ENCODE measurements around the gene SORCS2. TPM values are rescaled to one million over a fixed set of nuclear protein-coding genes. Genes with fewer than 3 reads are reported as not detected.

SORCS2 gene
- total RNA-seq, 1 donor from 2014 or later = 5.2 TPM

GRCh38 chr4:7624396-7624980 lies 432.1 kb downstream of the SORCS2 start:
- no peak overlapping the region for H3K27ac ChIP-seq
- no peak overlapping the region for H2AFZ ChIP-seq (replicated peaks)
- no peaks in the 10 kb centered on the region for H3K27me3 ChIP-seq
- no peak overlapping the region for H3K4me2 ChIP-seq
- H3K9me3 ChIP-seq (ENCODE audit: low read depth) = no peaks in the 10 kb centered on the region
- peaks cover 11% of the 10 kb centered on the region for H3K4me1 Mint-ChIP-seq
- no peaks in the 10 kb centered on the region for H3F3A ChIP-seq (ENCODE audit: low read depth)
- H3K9ac ChIP-seq = no peak overlapping the region
- TF ChIP-seq EZH2 (IDR thresholded peaks at IDR 0.05) = no peak
- H3K79me2 ChIP-seq (ENCODE audit: low read depth) = no peaks in the 10 kb centered on the region
- peaks cover 13% of the 10 kb centered on the region for H3K27me3 Mint-ChIP-seq (ENCODE audit: insufficient read depth, low read depth)
- no peaks in the 10 kb centered on the region for H4K20me1 ChIP-seq (ENCODE audit: low read depth)
- H3K4me1 ChIP-seq = no peaks in the 10 kb centered on the region
- no peak overlapping the region for H3K27ac Mint-ChIP-seq
- no peaks in the 10 kb centered on the region for H3K36me3 ChIP-seq
- H3K4me3 ChIP-seq = no peak overlapping the region
- no peak for DNase-seq (ENCODE audit: low spot score)
- H3K9me3 Mint-ChIP-seq = peaks cover under 1% of the 10 kb centered on the region
- H3K4me3 Mint-ChIP-seq = no peak overlapping the region
- H3K36me3 Mint-ChIP-seq = no peaks in the 10 kb centered on the region

- TF ChIP-seq EZH2 (IDR thresholded peaks at IDR 0.05) = no peak
- TF ChIP-seq EZH2phosphoT487 (IDR thresholded peaks at IDR 0.05) = no peak
- no peak for TF ChIP-seq CTCF (IDR thresholded peaks at IDR 0.05)
- no peaks in the 10 kb centered on the region for H3K4me1 ChIP-seq
- no peak overlapping the region for H3K27ac ChIP-seq
- H3K4me3 Mint-ChIP-seq = no peak overlapping the region
- peaks cover 13% of the 10 kb centered on the region for H3K27me3 Mint-ChIP-seq (ENCODE audit: insufficient read depth, low read depth)
- H3K79me2 ChIP-seq (ENCODE audit: low read depth) = no peaks in the 10 kb centered on the region
- H3K36me3 ChIP-seq = no peaks in the 10 kb centered on the region
- no peak overlapping the region for H3K4me2 ChIP-seq
- no peaks in the 10 kb centered on the region for H3K27me3 ChIP-seq
- no peak for DNase-seq (ENCODE audit: low spot score)
- H4K20me1 ChIP-seq (ENCODE audit: low read depth) = no peaks in the 10 kb centered on the region
- no peak overlapping the region for H3K9ac ChIP-seq
- peaks cover 11% of the 10 kb centered on the region for H3K4me1 Mint-ChIP-seq
- no peak overlapping the region for H3K27ac Mint-ChIP-seq
- no peaks in the 10 kb centered on the region for H3K36me3 Mint-ChIP-seq
- H3K9me3 ChIP-seq (ENCODE audit: low read depth) = no peaks in the 10 kb centered on the region
- no peak overlapping the region for H3K4me3 ChIP-seq
- no peaks in the 10 kb centered on the region for H3F3A ChIP-seq (ENCODE audit: low read depth)
- H2AFZ ChIP-seq (replicated peaks) = no peak overlapping the region
- peaks cover 5% of the 10 kb centered on the region for H3K9me3 Mint-ChIP-seq
These were observed 432.7 kb downstream of the SORCS2 start for GRCh38 chr4:7625071-7625470.

- H3K27ac Mint-ChIP-seq = no peak overlapping the region
- no peaks in the 10 kb centered on the region for H3K36me3 Mint-ChIP-seq
- no peaks in the 10 kb centered on the region for H3K4me1 ChIP-seq
- H3K27me3 ChIP-seq = no peaks in the 10 kb centered on the region
- H3K27ac ChIP-seq = no peak overlapping the region
- no peaks in the 10 kb centered on the region for H3K9me3 ChIP-seq (ENCODE audit: low read depth)
- peaks cover 18% of the 10 kb centered on the region for H3K4me1 Mint-ChIP-seq
- no peaks in the 10 kb centered on the region for H4K20me1 ChIP-seq (ENCODE audit: low read depth)
- H3K79me2 ChIP-seq (ENCODE audit: low read depth) = no peaks in the 10 kb centered on the region
- no peak for DNase-seq (ENCODE audit: low spot score)
- peaks cover 16% of the 10 kb centered on the region for H3K27me3 Mint-ChIP-seq (ENCODE audit: insufficient read depth, low read depth)
- H2AFZ ChIP-seq (replicated peaks) = no peak overlapping the region
- no peak overlapping the region for H3K4me2 ChIP-seq
- TF ChIP-seq CTCF (IDR thresholded peaks at IDR 0.05) = no peak
- no peak for TF ChIP-seq EZH2 (IDR thresholded peaks at IDR 0.05)
- no peak for TF ChIP-seq EZH2phosphoT487 (IDR thresholded peaks at IDR 0.05)
- H3K4me3 Mint-ChIP-seq = no peak overlapping the region
- H3K9me3 Mint-ChIP-seq = peaks cover 5% of the 10 kb centered on the region
- H3K9ac ChIP-seq = no peak overlapping the region
- no peaks in the 10 kb centered on the region for H3F3A ChIP-seq (ENCODE audit: low read depth)
- no peak overlapping the region for H3K4me3 ChIP-seq
- H3K36me3 ChIP-seq = no peaks in the 10 kb centered on the region
These were observed 434.2 kb downstream of the SORCS2 start for GRCh38 chr4:7626531-7626930.

Data from neural progenitor cell (in vitro differentiated cells).